Measurements from ENCODE around the gene DTHD1. TPM values are rescaled to one million over a fixed set of nuclear protein-coding genes. Genes with fewer than 3 reads are reported as not detected.

The DTHD1 gene
- total and polyA plus RNA-seq, 2 of the 8 experiments (the other 6 are each of a cell fraction or from before 2014, with no cell fraction given): not detected

- Histone ChIP-seq H3K36me3 (ENCODE audit: control insufficient read depth in 2 of 4, insufficient read depth in 4 of 4, low read length in 3 of 4) (peaks cover 0 to 2% (median 0%) of the 10 kb centered on the region in 4 experiments; a peak in 1 of 8 replicates), H3K27ac (ENCODE audit: low read depth, low read length) (no peak overlapping the region), H3K9ac (replicated peaks in 1 of 4; ENCODE audit: extremely low read depth in 1 of 4, low read depth in 3 of 4, low read length in 3 of 4) (no peak overlapping the region), H3K4me1 (replicated peaks in 1 of 4; ENCODE audit: control insufficient read depth in 3 of 4, insufficient read depth in 4 of 4, low read length in 3 of 4) (no peaks in the 10 kb centered on the region), H3K79me1 (ENCODE audit: low read depth, low read length) (no peaks in the 10 kb centered on the region), H2BK12ac (ENCODE audit: low read depth, low read length) (no peak overlapping the region), H2BK120ac (replicated peaks; ENCODE audit: low read depth, low read length) (no peak overlapping the region), H4K5ac (ENCODE audit: insufficient read length, low read depth, low read length) (no peak overlapping the region), H3K23ac (ENCODE audit: insufficient read length) (no peak overlapping the region), H3K4me2 (ENCODE audit: insufficient read depth in 1 of 2, low read depth in 2 of 2, low read length in 2 of 2) (no peak overlapping the region), H2BK20ac (ENCODE audit: low read length) (no peak overlapping the region), H2AK5ac (ENCODE audit: low read depth, low read length) (no peak overlapping the region), H2AFZ (ENCODE audit: low read length) (no peak overlapping the region), H4K91ac (replicated peaks; ENCODE audit: insufficient read length, low read length) (no peak overlapping the region), H3K23me2 (ENCODE audit: low read depth, low read length) (no peaks in the 10 kb centered on the region), H3K4ac (replicated peaks; ENCODE audit: insufficient read length, low read depth, low read length) (no peak overlapping the region), H3K9me3 (ENCODE audit: insufficient read depth in 2 of 2, low read depth in 1 of 2, low read length in 1 of 2) (no peaks in the 10 kb centered on the region), H3K27me3 (replicated peaks in 1 of 4; ENCODE audit: control insufficient read depth in 3 of 4, extremely low read depth in 1 of 4, insufficient read depth in 3 of 4, low read length in 3 of 4) (no peaks in the 10 kb centered on the region), H3K14ac (ENCODE audit: insufficient read length) (no peak overlapping the region), H3K56ac (replicated peaks; ENCODE audit: insufficient read length, low read depth, low read length) (no peak overlapping the region), H3K4me3 (ENCODE audit: extremely low read depth in 1 of 4, insufficient read depth in 2 of 4, low read depth in 3 of 4, low read length in 4 of 4) (no peak overlapping the region), H3K79me2 (ENCODE audit: control insufficient read depth in 1 of 2, insufficient read depth in 2 of 2, low read length in 2 of 2) (no peaks in the 10 kb centered on the region), H3K18ac (ENCODE audit: extremely low read depth, low read length) (no peak overlapping the region), H2BK5ac (ENCODE audit: low read depth, low read length) (no peak overlapping the region), H4K20me1 (replicated peaks in 1 of 2; ENCODE audit: control insufficient read depth in 1 of 2, insufficient read depth in 2 of 2, low read length in 2 of 2) (no peaks in the 10 kb centered on the region), H2BK15ac (ENCODE audit: low read length) (no peak overlapping the region), H4K8ac (ENCODE audit: extremely low read depth, insufficient read depth, low read length) (no peak overlapping the region)
- ChIA-PET POLR2A (ENCODE audit: partially characterized antibody) (no interaction called here), CTCF (ENCODE audit: partially characterized antibody) (interaction anchor here (0.7 kb wide), 1 partner anchor 76 kb away, joined by 3 read pairs; no protein-coding TSS in a partner anchor)
- WGBS, 2 experiments (ENCODE audit: extremely low coverage in 1 of 2, insufficient coverage in 1 of 2, insufficient read length in 1 of 2, insufficient replicate concordance in 2 of 2, low coverage in 1 of 2, low lambda C conversion rate in 2 of 2, missing lambda C conversion rate in 1 of 2): 94% methylated on average over 1 of the region's 4 CpGs; no CpG with 5 or more reads in 1 of the 2 experiments
- FAIRE-seq (no peak), DNase-seq (ENCODE audit: low read depth in 1 of 2, low spot score in 2 of 2) (no peak)
Measured at GRCh38 chr4:36326476-36327029, 45.1 kb downstream of the DTHD1 start.
